Right lobe of liver (tissue), 6 donors: ENCODE data around the gene LRRC28. TPM values are rescaled to one million over a fixed set of nuclear protein-coding genes. Genes with fewer than 3 reads are reported as not detected.

Experiments used
- ATAC-seq, 4 donors: fragments of 200-7000 bp; cut with Tn5 transposase; one replicate each; pipeline ENCODE4 v1.9.1; 2020; ENCODE audit warnings: mild to moderate bottlenecking in 4 of 4, moderate library complexity in 4 of 4
- DNase-seq, 3 donors: peaks; one replicate each; pipeline ENCODE4 v3.0.0-alpha.2; 2020
- H3K27ac ChIP-seq, 3 donors: fragments of 200-600 bp; one replicate each; pipeline ENCODE4 v1.8.0; 2022
- H3K27me3 ChIP-seq, 2 donors: fragments of 200-600 bp; one replicate each; pipeline ENCODE4 v1.8.0; 2022
- H3K36me3 ChIP-seq, 4 donors: fragments of 200-600 bp; sonication (generic) in 1 of 4; one replicate each; pipeline versions ENCODE4 v1.5.1 to v1.8.0; 2017 to 2022; ENCODE audit warnings: control low read depth in 1 of 4
- H3K4me1 ChIP-seq, 4 donors: fragments of 200-600 bp; sonication (generic) in 1 of 4; one replicate each; pipeline versions ENCODE4 v1.5.1 to v1.8.0; 2017 to 2022; ENCODE audit warnings: control low read depth in 1 of 4
- H3K4me3 ChIP-seq, 3 donors: fragments of 200-600 bp; one replicate each; pipeline ENCODE4 v1.8.0; 2022
- H3K9me3 ChIP-seq, 4 donors: fragments of 200-600 bp; sonication (generic) in 1 of 4; one replicate each; pipeline versions ENCODE4 v1.5.1 to v1.8.0; 2017 to 2022; ENCODE audit warnings: control low read depth in 1 of 4
- POLR2A ChIP-seq: fragments of 450-650 bp; IDR thresholded peaks from one replicate; pipeline ENCODE4 v1.6.1; 2017; ENCODE audit warnings: antibody characterized with exemption, mild to moderate bottlenecking
- WGBS: methylation state at CpG from one replicate; pipeline ENCODE4 v1.1.6; 2018; ENCODE audit warnings: low coverage, low lambda C conversion rate; ENCODE audit not compliant: insufficient coverage; ENCODE audit errors: missing lambda C conversion rate; 5-methylcytosine and 5-hydroxymethylcytosine counted together
- intact Hi-C, 2 donors: fragments of 100-400 bp; cut with DNase I; formaldehyde crosslinking; loops; one replicate each; pipeline versions ENCODE4 v1.11.2 to v1.14.1; 2022
- total RNA-seq, 6 experiments: library from RNA; depleted of rRNA in 2 of 6; stranded (reverse); fragments of >200 nt in 2 of 6; fragmentation: NEBNext Ultra II Directional in 3 of 6; extraction: Animal tissue kit (Norgen Biotek cat#: 25700) in 3 of 6; gene quantifications; one replicate each; pipeline versions ENCODE4 v1.1.0 to v1.2.4, GENCODE V29; 2016 to 2023
- TF ChIP-seq, protein P1 (sequence below), 4 donors: fragments of 200-600 bp in 3 of 4; fragments of 450-650 bp in 1 of 4; IDR thresholded peaks; one replicate each; pipeline versions ENCODE4 v1.5.1 to v1.8.0; 2016 to 2022; ENCODE audit warnings: antibody characterized with exemption in 4 of 4, mild to moderate bottlenecking in 2 of 4
- donor health status: DM: no; HTN: yes; CAD: no.
- donor health status: DM: no; HTN: no; CAD: no.
- donor health status: DM: no; HTN: no; CAD: no.
- donor health status: DM: no; HTN: yes; CAD: no.
- donor health status: DM: no; HTN: yes; CAD: no.

The LRRC28 gene
- total RNA-seq, 6 experiments from 2014 or later = 21.8 to 70.1 (median 31.9) TPM

DNA sequence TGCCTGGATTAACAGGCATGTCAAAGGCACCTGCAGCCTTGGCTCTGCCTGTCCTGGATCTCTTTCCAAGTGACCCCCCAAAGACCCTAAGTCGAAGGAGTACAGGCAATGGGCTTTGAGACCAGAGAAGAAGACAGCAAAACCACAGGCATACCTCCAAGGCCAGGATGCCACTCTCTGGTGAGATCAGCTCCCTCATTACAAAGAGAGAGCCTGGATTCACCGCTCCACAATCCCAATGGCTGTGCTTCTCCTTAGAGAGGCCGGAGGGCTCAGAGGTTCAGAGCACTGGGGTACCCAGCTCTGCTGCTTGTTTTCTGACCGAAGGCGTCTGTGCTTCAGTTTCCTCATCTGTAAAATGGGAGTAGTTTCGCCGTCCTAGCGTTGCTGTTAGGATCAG, 160.0 kb downstream of the LRRC28 start:
- no peak for TF ChIP-seq POLR2A
- TF ChIP-seq, protein P1, sequence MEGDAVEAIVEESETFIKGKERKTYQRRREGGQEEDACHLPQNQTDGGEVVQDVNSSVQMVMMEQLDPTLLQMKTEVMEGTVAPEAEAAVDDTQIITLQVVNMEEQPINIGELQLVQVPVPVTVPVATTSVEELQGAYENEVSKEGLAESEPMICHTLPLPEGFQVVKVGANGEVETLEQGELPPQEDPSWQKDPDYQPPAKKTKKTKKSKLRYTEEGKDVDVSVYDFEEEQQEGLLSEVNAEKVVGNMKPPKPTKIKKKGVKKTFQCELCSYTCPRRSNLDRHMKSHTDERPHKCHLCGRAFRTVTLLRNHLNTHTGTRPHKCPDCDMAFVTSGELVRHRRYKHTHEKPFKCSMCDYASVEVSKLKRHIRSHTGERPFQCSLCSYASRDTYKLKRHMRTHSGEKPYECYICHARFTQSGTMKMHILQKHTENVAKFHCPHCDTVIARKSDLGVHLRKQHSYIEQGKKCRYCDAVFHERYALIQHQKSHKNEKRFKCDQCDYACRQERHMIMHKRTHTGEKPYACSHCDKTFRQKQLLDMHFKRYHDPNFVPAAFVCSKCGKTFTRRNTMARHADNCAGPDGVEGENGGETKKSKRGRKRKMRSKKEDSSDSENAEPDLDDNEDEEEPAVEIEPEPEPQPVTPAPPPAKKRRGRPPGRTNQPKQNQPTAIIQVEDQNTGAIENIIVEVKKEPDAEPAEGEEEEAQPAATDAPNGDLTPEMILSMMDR (IDR thresholded peaks at IDR 0.05) = no peak
- no peaks in the 10 kb centered on the region for H3K9me3 ChIP-seq
- ATAC-seq = no peak
- no peaks in the 10 kb centered on the region for H3K36me3 ChIP-seq
- H3K27ac ChIP-seq = no peak overlapping the region
- no peak for DNase-seq
- 86% methylated on average over 8 of the region's 8 CpGs for WGBS
- H3K4me3 ChIP-seq = no peak overlapping the region
- peaks cover 0 to 5% (median 0%) of the 10 kb centered on the region in 4 donors for H3K4me1 ChIP-seq
- intact Hi-C loops = no loop called here
- no peaks in the 10 kb centered on the region for H3K27me3 ChIP-seq

DNA sequence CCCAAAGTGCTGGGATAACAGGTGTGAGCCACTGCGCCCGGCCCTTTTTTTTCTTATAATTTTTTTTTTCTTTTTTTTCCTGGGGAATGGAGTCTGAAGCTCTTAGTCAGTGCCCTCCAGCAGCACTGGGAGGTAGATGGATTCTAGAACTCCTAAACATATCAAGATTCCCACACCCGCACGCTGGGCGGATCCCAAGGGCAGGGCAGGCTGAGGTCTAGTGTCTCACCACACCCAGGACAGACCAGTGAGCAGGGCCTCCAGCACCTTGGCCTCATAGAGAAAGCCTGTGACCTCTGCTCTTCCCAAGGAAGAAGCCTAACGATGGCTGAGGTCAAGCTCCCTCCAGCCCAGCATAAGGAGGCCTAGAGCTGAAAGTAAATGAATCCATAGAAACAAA, 160.8 kb downstream of the LRRC28 start:
- Histone ChIP-seq H3K4me1 (peaks cover 0 to 5% (median 0%) of the 10 kb centered on the region in 4 donors), H3K36me3 (no peaks in the 10 kb centered on the region), H3K4me3 (no peak overlapping the region), H3K9me3 (no peaks in the 10 kb centered on the region), H3K27ac (no peak overlapping the region), H3K27me3 (no peaks in the 10 kb centered on the region)
- ATAC-seq (no peak), DNase-seq (no peak)
- 92% methylated on average over 2 of the region's 6 CpGs for WGBS
- intact Hi-C loops = no loop called here
- TF ChIP-seq, protein P1 (IDR thresholded peaks at IDR 0.05) = no peak
- TF ChIP-seq POLR2A = no peak

DNA sequence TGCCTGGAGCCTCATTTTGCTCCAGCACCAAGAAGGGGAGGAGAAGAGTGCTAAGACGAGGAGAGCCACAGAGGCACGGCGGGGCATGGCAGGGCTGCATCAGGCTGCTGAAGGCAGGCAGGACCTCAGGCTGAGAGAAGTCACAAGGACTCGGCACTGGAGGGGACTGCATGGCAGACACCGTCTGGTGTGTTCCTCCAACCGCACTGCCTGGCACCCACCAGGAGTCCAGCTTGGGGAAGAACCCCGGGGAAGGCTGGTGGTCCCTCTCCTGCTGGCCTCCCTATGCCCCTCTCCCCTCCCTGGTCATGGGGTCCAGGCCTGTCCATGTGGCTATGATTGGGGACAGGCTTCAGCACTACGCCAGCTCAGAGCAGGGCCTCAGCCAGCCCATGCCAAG, 161.3 kb downstream of the LRRC28 start:
- intact Hi-C loops = no loop called here
- TF ChIP-seq POLR2A = no peak
- ATAC-seq = no peak
- Histone ChIP-seq H3K9me3 (no peaks in the 10 kb centered on the region), H3K27me3 (no peaks in the 10 kb centered on the region), H3K4me1 (peaks cover 0 to 5% (median 0%) of the 10 kb centered on the region in 4 donors), H3K27ac (no peak overlapping the region), H3K4me3 (no peak overlapping the region), H3K36me3 (no peaks in the 10 kb centered on the region)
- no peak for DNase-seq
- no CpG with 5 or more reads among the region's 8 CpGs for WGBS

DNA sequence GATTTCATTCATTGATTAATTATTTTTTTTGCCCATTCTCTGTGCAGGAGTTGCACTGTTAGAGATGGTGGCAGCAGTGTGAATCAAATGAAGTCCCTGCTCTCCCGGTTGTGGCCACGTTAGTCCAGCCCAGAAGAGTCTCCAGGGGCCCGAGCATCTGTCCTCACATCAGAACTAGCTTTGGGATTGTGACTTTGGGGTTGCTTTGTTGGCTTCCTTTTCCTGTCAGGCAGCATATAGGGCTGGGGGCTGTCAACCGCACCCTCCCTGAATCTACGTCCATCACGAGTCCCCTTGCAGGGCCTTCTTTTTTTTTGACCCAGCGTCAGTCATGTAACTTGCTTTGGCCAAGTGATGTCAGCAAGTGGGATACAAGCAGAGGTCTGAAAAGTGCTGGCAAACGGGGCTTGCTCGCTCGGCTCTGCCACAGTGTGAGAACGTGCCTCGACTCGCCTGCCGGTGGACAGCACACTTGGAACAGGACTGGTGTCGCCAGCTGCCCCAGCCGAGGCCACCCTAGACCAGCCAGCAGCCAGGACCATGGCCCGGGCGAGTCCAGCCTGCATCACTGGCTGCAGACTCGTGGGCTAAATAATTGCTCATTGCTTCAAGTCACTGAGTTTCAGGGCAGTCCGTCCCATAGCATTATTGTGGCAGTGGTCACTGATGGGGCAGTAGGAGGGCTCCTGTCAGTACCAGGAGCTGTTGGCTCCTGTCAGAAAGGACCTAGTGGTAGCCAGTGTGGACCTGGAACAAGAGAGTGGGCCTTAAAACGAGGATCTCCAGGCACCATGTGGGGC, 162.9 kb downstream of the LRRC28 start:
- Histone ChIP-seq H3K36me3 (no peaks in the 10 kb centered on the region), H3K27ac (no peak overlapping the region), H3K4me1 (peaks cover 0 to under 1% (median 0%) of the 10 kb centered on the region in 4 donors), H3K9me3 (no peaks in the 10 kb centered on the region), H3K27me3 (no peaks in the 10 kb centered on the region), H3K4me3 (no peak overlapping the region)
- intact Hi-C loops = no loop called here
- no peak for DNase-seq
- TF ChIP-seq, protein P1 (IDR thresholded peaks at IDR 0.05) = no peak
- TF ChIP-seq POLR2A = no peak
- no peak for ATAC-seq
- WGBS = 82% methylated on average over 10 of the region's 21 CpGs
